SK-N-SH treated with all-trans-retinoic acid at 6 μM for 48 hours (cell line): ENCODE data around the gene SLC66A3.

Experiments
- ATAC-seq: fragments of 200-7000 bp; cut with Tn5 transposase; 3 replicates; pipeline ENCODE4 v1.9.1; 2020; ENCODE audit warnings: mild to moderate bottlenecking, moderate library complexity
- ARNTL ChIP-seq: fragments of 450-650 bp; formaldehyde crosslinking; IDR thresholded peaks from 2 replicates; pipeline ENCODE4 v1.5.0; 2020; ENCODE audit warnings: low read depth, mild to moderate bottlenecking, moderate library complexity, borderline replicate concordance
- BACH2 ChIP-seq: fragments of 250-450 bp; sonication (Bioruptor Pico); IDR thresholded peaks from 2 replicates; pipeline ENCODE4 v1.9.0; 2021; ENCODE audit warnings: mild to moderate bottlenecking, borderline replicate concordance
- CREB5 ChIP-seq: fragments of 250-450 bp; sonication (Bioruptor Pico); IDR thresholded peaks from 2 replicates; pipeline ENCODE4 v1.5.1; 2020; ENCODE audit warnings: low read depth, mild to moderate bottlenecking, moderate library complexity
- CSDC2 ChIP-seq: fragments of 250-450 bp; sonication (Bioruptor Pico); IDR thresholded peaks from 2 replicates; pipeline ENCODE4 v1.5.0; 2020; ENCODE audit warnings: mild to moderate bottlenecking, moderate library complexity
- ESRRG ChIP-seq: fragments of 250-450 bp; sonication (Bioruptor Pico); IDR thresholded peaks from 2 replicates; pipeline ENCODE4 v1.6.1; 2021; ENCODE audit warnings: mild to moderate bottlenecking
- GLIS3 ChIP-seq: fragments of 250-450 bp; sonication (Bioruptor Pico); IDR thresholded peaks from 2 replicates; pipeline ENCODE4 v1.5.0; 2020; ENCODE audit warnings: mild to moderate bottlenecking, moderate library complexity
- ISL1 ChIP-seq: fragments of 250-450 bp; sonication (Bioruptor Pico); IDR thresholded peaks from 2 replicates; pipeline ENCODE4 v2.1.2; 2022; ENCODE audit warnings: mild to moderate bottlenecking, moderate library complexity
- OSR1 ChIP-seq: fragments of 250-450 bp; sonication (Bioruptor Pico); IDR thresholded peaks from 2 replicates; pipeline ENCODE4 v1.8.0; 2022; ENCODE audit warnings: moderate library complexity, mild to moderate bottlenecking, inconsistent platforms
- PATZ1 ChIP-seq: fragments of 250-450 bp; sonication (Bioruptor Pico); IDR thresholded peaks from 2 replicates; pipeline ENCODE4 v1.8.0; 2020; ENCODE audit warnings: mild to moderate bottlenecking, moderate library complexity, borderline replicate concordance
- POU6F1 ChIP-seq: fragments of 250-450 bp; sonication (Bioruptor Pico); IDR thresholded peaks from 2 replicates; pipeline ENCODE4 v1.8.0; 2021; ENCODE audit warnings: low read depth, mild to moderate bottlenecking, moderate library complexity, borderline replicate concordance
- PPARA ChIP-seq: fragments of 250-450 bp; sonication (Bioruptor Pico); IDR thresholded peaks from 2 replicates; pipeline ENCODE4 v1.5.0; 2020; ENCODE audit warnings: mild to moderate bottlenecking, borderline replicate concordance
- RARB ChIP-seq: fragments of 250-450 bp; sonication (Bioruptor Pico); IDR thresholded peaks from 2 replicates; pipeline ENCODE4 v1.8.0; 2021; ENCODE audit warnings: mild to moderate bottlenecking, moderate library complexity
- SNAI2 ChIP-seq: fragments of 250-450 bp; sonication (Bioruptor Pico); IDR thresholded peaks from 2 replicates; pipeline ENCODE4 v1.5.0; 2020; ENCODE audit warnings: mild to moderate bottlenecking, moderate library complexity
- TCF4 ChIP-seq: fragments of 250-450 bp; sonication (Bioruptor Pico); IDR thresholded peaks from 2 replicates; pipeline ENCODE4 v1.8.0; 2021; ENCODE audit warnings: mild to moderate bottlenecking, moderate library complexity, borderline replicate concordance
- TOX ChIP-seq: fragments of 250-450 bp; sonication (Bioruptor Pico); IDR thresholded peaks from 2 replicates; pipeline ENCODE4 v1.8.0; 2021; ENCODE audit warnings: mild to moderate bottlenecking, moderate library complexity, borderline replicate concordance
- TSHZ2 ChIP-seq: fragments of 250-450 bp; sonication (Bioruptor Pico); IDR thresholded peaks from 2 replicates; pipeline ENCODE4 v1.5.0; 2020; ENCODE audit warnings: mild to moderate bottlenecking, moderate library complexity
- ZC3H10 ChIP-seq: fragments of 250-450 bp; sonication (Bioruptor Pico); IDR thresholded peaks from 2 replicates; pipeline ENCODE4 v1.5.1; 2021; ENCODE audit warnings: mild to moderate bottlenecking, moderate library complexity
- ZFP30 ChIP-seq: fragments of 450-650 bp; formaldehyde crosslinking; IDR thresholded peaks from 2 replicates; pipeline ENCODE4 v1.5.0; 2022; ENCODE audit warnings: mild to moderate bottlenecking, moderate library complexity
- ZNF565 ChIP-seq: fragments of 450-650 bp; formaldehyde crosslinking; conservative IDR thresholded peaks from 2 replicates; pipeline ENCODE4 v1.5.0; 2020; ENCODE audit warnings: low read depth, mild to moderate bottlenecking, moderate library complexity
- ZNF70 ChIP-seq: fragments of 450-650 bp; formaldehyde crosslinking; IDR thresholded peaks from 2 replicates; pipeline ENCODE4 v1.5.0; 2020; ENCODE audit warnings: mild to moderate bottlenecking, moderate library complexity
- ZNF8 ChIP-seq: fragments of 450-650 bp; formaldehyde crosslinking; IDR thresholded peaks from 2 replicates; pipeline ENCODE4 v1.5.0; 2020; ENCODE audit warnings: mild to moderate bottlenecking, moderate library complexity

SLC66A3 gene

GRCh38 chr2:11145350-11145749 lies 9.9 kb upstream of the SLC66A3 start:
- ATAC-seq: no peak
- TF ChIP-seq ZNF70 (CRISPR knock-in tag) (no peak), PATZ1 (CRISPR knock-in tag) (no peak), ZC3H10 (CRISPR knock-in tag) (no peak), ISL1 (CRISPR knock-in tag) (no peak), OSR1 (CRISPR knock-in tag) (no peak), CSDC2 (CRISPR knock-in tag) (no peak)
- TF ChIP-seq, all 23 proteins: peak for 0

- no peak for TF ChIP-seq PPARA (CRISPR knock-in tag)
- no peak for ATAC-seq
These were observed 9.2 kb upstream of the SLC66A3 start for GRCh38 chr2:11146076-11146475.

- no peak for ATAC-seq
- TF ChIP-seq CREB5 (no peak), ZNF565 (no peak), OSR1 (CRISPR knock-in tag) (no peak), ISL1 (CRISPR knock-in tag) (no peak), CSDC2 (CRISPR knock-in tag) (no peak), GLIS3 (CRISPR knock-in tag) (no peak), ESRRG (CRISPR knock-in tag) (no peak), ZFP30 (CRISPR knock-in tag) (no peak), TCF4 (CRISPR knock-in tag) (no peak), TOX (CRISPR knock-in tag) (no peak), ARNTL (CRISPR knock-in tag) (no peak), POU6F1 (CRISPR knock-in tag) (no peak), SNAI2 (CRISPR knock-in tag) (no peak), TSHZ2 (no peak), BACH2 (CRISPR knock-in tag) (no peak), ZC3H10 (CRISPR knock-in tag) (no peak)
These were observed 8.0 kb upstream of the SLC66A3 start for GRCh38 chr2:11147263-11147662.

- no peak for ATAC-seq
- no peak for TF ChIP-seq ZNF70 (CRISPR knock-in tag)
- no peak for TF ChIP-seq ZNF565
- TF ChIP-seq PATZ1 (CRISPR knock-in tag): no peak
- TF ChIP-seq ZC3H10 (CRISPR knock-in tag): no peak
- no peak for TF ChIP-seq GLIS3 (CRISPR knock-in tag)
- no peak for TF ChIP-seq ESRRG (CRISPR knock-in tag)
- no peak for TF ChIP-seq RARB
- TF ChIP-seq TSHZ2: no peak
- TF ChIP-seq BACH2 (CRISPR knock-in tag): no peak
- TF ChIP-seq POU6F1 (CRISPR knock-in tag): no peak
- no peak for TF ChIP-seq ZFP30 (CRISPR knock-in tag)
- TF ChIP-seq TCF4 (CRISPR knock-in tag): no peak
- TF ChIP-seq OSR1 (CRISPR knock-in tag): no peak
- TF ChIP-seq ISL1 (CRISPR knock-in tag): no peak
- TF ChIP-seq ZNF8 (CRISPR knock-in tag): no peak
These were observed 2.7 kb upstream of the SLC66A3 start for GRCh38 chr2:11152591-11152990.
